Occipital lobe (tissue), 3 donors: Measurements from ENCODE around the gene TULP3. TPM values are rescaled to one million over a fixed set of nuclear protein-coding genes. Genes with fewer than 3 reads are reported as not detected.

Experiments
- DNase-seq: peaks from one replicate; lab custom pipeline; 2025; lab: John Stamatoyannopoulos, UW
- small RNA-seq: library from RNA; depleted of rRNA; stranded (forward); fragments of <200 nt; gene quantifications from one replicate; pipeline ENCODE3, GENCODE V24; 2014
- total RNA-seq: library from RNA; depleted of rRNA; stranded (reverse); fragments of >200 nt; gene quantifications from one replicate; pipeline ENCODE4 v1.2.3, GENCODE V29; 2014

Gene TULP3
- total RNA-seq, 1 donor from 2014 or later = 9.7 TPM

GRCh38 chr12:2963760-2964292 lies 73.1 kb downstream of the TULP3 start:
- no peak for DNase-seq

- no peak for DNase-seq
These were observed 77.0 kb downstream of the TULP3 start for GRCh38 chr12:2967651-2968050.

- DNase-seq = no peak
These were observed 80.1 kb downstream of the TULP3 start for GRCh38 chr12:2970744-2971143.

GRCh38 chr12:2973566-2973965 lies 82.9 kb downstream of the TULP3 start:
- no peak for DNase-seq

- DNase-seq = no peak
These were observed 83.9 kb downstream of the TULP3 start for GRCh38 chr12:2974560-2974971.

- DNase-seq = no peak
These were observed 85.9 kb downstream of the TULP3 start for GRCh38 chr12:2976581-2976996.

GRCh38 chr12:2977776-2978175 lies 87.1 kb downstream of the TULP3 start:
- DNase-seq = no peak

- no peak for DNase-seq
These were observed 89.1 kb downstream of the TULP3 start for GRCh38 chr12:2979806-2980205.

- DNase-seq = no peak
These were observed 89.9 kb downstream of the TULP3 start for GRCh38 chr12:2980630-2981029.

GRCh38 chr12:2982361-2982760 lies 91.7 kb downstream of the TULP3 start:
- DNase-seq = no peak

- DNase-seq = no peak
These were observed 93.6 kb downstream of the TULP3 start for GRCh38 chr12:2984249-2984648.

- no peak for DNase-seq
These were observed 94.0 kb downstream of the TULP3 start for GRCh38 chr12:2984698-2985097.

GRCh38 chr12:2986876-2987275 lies 96.2 kb downstream of the TULP3 start:
- no peak for DNase-seq

- DNase-seq = no peak
These were observed 97.8 kb downstream of the TULP3 start for GRCh38 chr12:2988494-2988893.

Small RNA genes lying within 50 kb of the gene (small RNA-seq; reads per million reads assigned to genes)
- gene RNU6-1315P = not detected

Other genes starting within 250 kb of the TULP3 start
- 41.2 TPM for gene FKBP4, start 95.9 kb upstream of the TULP3 start, total RNA-seq
- 11.7 TPM for gene ITFG2, start 78.2 kb upstream of the TULP3 start, total RNA-seq
- 0.62 TPM for gene NRIP2, start 55.9 kb upstream of the TULP3 start, total RNA-seq
- not detected for gene TEX52, start 33.9 kb upstream of the TULP3 start, total RNA-seq
- gene FOXM1, start 13.7 kb upstream of the TULP3 start, total RNA-seq = 1.1 TPM
- gene RHNO1, start 13.7 kb upstream of the TULP3 start, total RNA-seq = 41.5 TPM
- gene TEAD4, start 68.5 kb downstream of the TULP3 start, total RNA-seq = 0.94 TPM
- gene TSPAN9, start 186.5 kb downstream of the TULP3 start, total RNA-seq = 8.4 TPM